GM12801 (cell line): ENCODE results near the gene PLD2.

Experiments used
- CTCF ChIP-seq: IDR thresholded peaks from one replicate; pipeline ENCODE4 v1.5.1; 2011; ENCODE audit warnings: control low read depth; ENCODE audit not compliant: insufficient read length; ENCODE audit errors: extremely low read depth

Gene PLD2

DNA sequence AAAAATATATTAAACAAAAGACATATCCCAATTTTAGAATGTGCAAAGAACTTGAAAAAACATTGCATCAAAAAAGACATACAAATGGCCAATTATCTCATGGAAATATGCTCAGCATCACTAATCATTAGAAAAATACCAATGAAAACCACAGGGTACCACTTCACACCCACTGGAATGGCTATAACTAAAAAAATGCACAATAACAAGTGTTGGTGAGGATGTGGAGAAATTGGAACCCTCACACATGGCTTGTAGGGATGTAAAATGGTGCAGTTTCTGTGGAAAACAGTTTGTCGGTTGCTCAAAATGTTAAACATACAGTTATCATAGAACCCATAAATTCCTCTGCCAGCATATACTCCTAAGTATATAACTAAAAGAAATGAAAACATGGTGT lies 11.8 kb upstream of the PLD2 start:
- TF ChIP-seq CTCF = no peak

DNA sequence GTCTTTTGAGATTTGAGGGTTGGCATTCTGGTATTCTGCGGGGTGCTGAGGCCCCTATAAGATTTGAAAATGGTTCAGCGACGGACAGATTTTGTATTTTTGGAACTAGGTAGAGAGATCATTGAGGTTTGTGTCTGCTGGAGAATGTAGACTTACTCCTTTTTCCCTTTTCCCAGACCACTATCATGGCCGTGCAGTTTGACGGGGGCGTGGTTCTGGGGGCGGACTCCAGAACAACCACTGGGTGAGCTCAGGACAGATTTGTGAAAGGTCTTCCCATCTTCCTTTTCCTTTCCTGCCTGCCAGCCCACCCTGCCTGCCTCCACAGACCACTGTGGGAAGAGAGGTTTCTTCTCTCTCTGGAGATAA lies 10.4 kb upstream of the PLD2 start:
- no peak for TF ChIP-seq CTCF

DNA sequence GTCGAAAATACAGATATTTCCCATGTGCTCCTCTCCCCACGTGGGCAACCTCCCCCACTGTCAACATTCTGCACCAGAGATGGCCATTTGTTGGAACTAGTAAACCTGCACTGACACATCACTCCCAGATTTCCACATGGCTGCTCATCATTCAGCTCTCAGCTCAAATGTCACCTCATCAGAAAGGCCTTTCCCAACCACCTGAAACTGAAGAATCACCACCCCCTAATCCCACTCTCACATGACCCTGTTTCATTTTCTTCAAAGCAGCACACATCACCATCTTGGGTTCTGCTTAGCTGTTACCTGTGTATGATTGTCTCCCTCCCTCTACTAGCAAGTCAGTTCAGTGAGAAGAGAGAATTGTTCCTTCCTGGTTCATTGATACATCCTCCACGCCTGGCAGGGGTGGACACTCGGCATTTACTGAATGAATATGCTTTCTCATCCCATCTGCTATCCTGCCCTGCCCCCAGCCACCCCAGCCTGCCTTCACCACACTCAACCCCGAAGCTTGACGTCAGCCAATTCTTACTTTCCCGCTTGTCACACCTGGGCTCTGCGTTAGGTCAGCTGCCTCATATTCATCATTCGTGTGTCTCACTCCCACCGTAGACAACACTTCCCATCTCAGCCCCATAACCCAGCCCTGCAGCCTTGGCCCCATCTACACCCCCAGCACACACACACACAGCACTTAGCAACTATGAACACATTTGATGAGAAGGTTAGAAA lies 6.3 kb upstream of the PLD2 start:
- no peak for TF ChIP-seq CTCF

- TF ChIP-seq CTCF = no peak
These were observed 4.7 kb upstream of the PLD2 start, which contains the start of gene C17orf114 for GRCh38 chr17:4802228-4802627. Gene C17orf114 (minus strand): TSS chr17:4802328.

DNA sequence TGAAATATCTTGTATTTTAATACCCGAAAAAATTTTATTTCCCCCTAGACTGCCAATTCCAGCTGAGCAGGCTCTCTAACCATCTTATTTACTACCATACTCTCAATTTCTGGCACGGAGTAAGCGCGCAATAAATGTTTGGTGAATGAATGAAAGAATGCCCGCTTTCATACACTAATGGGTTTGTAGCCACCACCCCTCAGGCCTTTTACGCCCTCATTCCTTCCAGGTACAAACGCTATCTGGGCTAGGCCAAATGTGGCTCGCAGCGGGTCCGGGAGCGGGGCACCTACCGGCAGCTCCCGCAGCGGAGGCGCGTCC lies 536 bp upstream of the PLD2 start:
- TF ChIP-seq CTCF = no peak

- no peak for TF ChIP-seq CTCF
These were observed 839 bp downstream of the PLD2 start for GRCh38 chr17:4807605-4808377.

GRCh38 chr17:4808378-4808767 lies 1.4 kb downstream of the PLD2 start:
- no peak for TF ChIP-seq CTCF
